Body of pancreas (tissue), 4 donors: Measurements from ENCODE around the gene USH2A.

ENCODE experiments used
- POLR2A ChIP-seq, 3 donors: fragments of 450-650 bp; IDR thresholded peaks; one replicate each; pipeline ENCODE4 v1.6.1; 2016; ENCODE audit warnings: antibody characterized with exemption in 3 of 3, mild to moderate bottlenecking in 2 of 3
- TF ChIP-seq, protein P1 (sequence below), 7 experiments: fragments of 450-650 bp in 4 of 7; fragments of 200-600 bp in 3 of 7; sonication (generic) in 3 of 7; IDR thresholded peaks; one replicate each; pipeline ENCODE4 v1.5.1; 2016 to 2019; ENCODE audit warnings: antibody characterized with exemption in 7 of 7

DNA sequence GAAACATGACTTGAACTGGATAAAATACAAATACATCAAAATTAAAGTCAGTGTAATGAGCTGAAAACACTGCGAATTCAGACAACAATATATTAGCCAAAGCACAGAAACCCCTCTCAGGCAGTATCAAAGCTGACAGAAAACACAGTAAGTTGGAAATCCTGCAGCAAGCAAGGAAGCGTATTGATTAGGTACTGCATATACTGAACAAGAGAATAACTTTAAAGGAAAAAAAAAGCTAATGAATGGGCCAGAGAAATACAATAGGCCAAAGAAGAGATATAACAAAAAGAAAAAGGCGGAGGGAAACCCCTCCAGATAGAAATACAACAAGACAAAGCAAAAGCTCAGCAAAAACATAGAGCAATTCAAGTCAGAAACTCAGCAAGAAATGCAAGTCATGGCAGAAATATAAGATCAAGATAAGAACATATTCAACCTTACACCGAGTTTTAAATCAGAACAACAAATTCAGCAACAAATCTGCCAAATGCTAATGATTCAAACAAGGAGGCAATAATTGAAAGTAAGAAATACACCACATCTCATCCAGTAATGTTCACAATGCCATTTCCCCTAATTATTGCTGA lies 299.0 kb downstream of the USH2A start:
- TF ChIP-seq, protein P1, sequence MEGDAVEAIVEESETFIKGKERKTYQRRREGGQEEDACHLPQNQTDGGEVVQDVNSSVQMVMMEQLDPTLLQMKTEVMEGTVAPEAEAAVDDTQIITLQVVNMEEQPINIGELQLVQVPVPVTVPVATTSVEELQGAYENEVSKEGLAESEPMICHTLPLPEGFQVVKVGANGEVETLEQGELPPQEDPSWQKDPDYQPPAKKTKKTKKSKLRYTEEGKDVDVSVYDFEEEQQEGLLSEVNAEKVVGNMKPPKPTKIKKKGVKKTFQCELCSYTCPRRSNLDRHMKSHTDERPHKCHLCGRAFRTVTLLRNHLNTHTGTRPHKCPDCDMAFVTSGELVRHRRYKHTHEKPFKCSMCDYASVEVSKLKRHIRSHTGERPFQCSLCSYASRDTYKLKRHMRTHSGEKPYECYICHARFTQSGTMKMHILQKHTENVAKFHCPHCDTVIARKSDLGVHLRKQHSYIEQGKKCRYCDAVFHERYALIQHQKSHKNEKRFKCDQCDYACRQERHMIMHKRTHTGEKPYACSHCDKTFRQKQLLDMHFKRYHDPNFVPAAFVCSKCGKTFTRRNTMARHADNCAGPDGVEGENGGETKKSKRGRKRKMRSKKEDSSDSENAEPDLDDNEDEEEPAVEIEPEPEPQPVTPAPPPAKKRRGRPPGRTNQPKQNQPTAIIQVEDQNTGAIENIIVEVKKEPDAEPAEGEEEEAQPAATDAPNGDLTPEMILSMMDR (IDR thresholded peaks at IDR 0.05) = no peak
- no peak for TF ChIP-seq POLR2A (IDR thresholded peaks at IDR 0.05)
